H1 (cell line): ENCODE data around the gene CNRIP1. TPM values are rescaled to one million over a fixed set of nuclear protein-coding genes. Genes with fewer than 3 reads are reported as not detected.
A peak's percentile ranks its signal among the peaks of the same experiment; 100 is the strongest.

ENCODE experiments used
- CTCF ChIA-PET: fragments of 300-600 bp; sonication (Branson Sonifier 250); formaldehyde crosslinking; loops from one replicate; lab custom pipeline; 2021; ENCODE audit not compliant: partially characterized antibody; lab: Charles Lee
- POLR2A ChIA-PET: fragments of 300-600 bp; sonication (Branson Sonifier 250); formaldehyde crosslinking; loops from one replicate; lab custom pipeline; 2021; ENCODE audit warnings: inconsistent platforms; ENCODE audit not compliant: partially characterized antibody; lab: Charles Lee
- DNase-seq, 2 experiments: peaks; one replicate each; pipeline versions ENCODE4 v3.0.0 to v3.0.0-alpha.2; 2010 to 2022; ENCODE audit warnings: low spot score in 2 of 2, low read depth in 1 of 2, mixed read lengths in 1 of 2
- FAIRE-seq: peaks from 2 replicates; lab custom pipeline; 2011; peaks lifted over from hg19 to GRCh38; lab: Jason Lieb, UNC
- H2AFZ ChIP-seq: 2 replicates; pipeline ENCODE4 v1.8.1; 2012; ENCODE audit warnings: low read length, inconsistent platforms
- H2AK5ac ChIP-seq: 2 replicates; pipeline ENCODE4 v1.6.1; 2013; ENCODE audit warnings: low read depth, low read length
- H2BK120ac ChIP-seq: replicated peaks from 2 replicates; pipeline ENCODE3; 2013; ENCODE audit warnings: low read depth, low read length, inconsistent platforms
- H2BK12ac ChIP-seq: 2 replicates; pipeline ENCODE4 v1.6.1; 2013; ENCODE audit warnings: low read depth, low read length
- H2BK15ac ChIP-seq: 2 replicates; pipeline ENCODE4 v1.6.1; 2013; ENCODE audit warnings: low read length
- H2BK20ac ChIP-seq: 2 replicates; pipeline ENCODE4 v1.6.1; 2013; ENCODE audit warnings: low read length
- H2BK5ac ChIP-seq: 2 replicates; pipeline ENCODE4 v1.6.1; 2013; ENCODE audit warnings: low read depth, low read length
- H3K14ac ChIP-seq: 2 replicates; pipeline ENCODE4 v1.6.1; 2013; ENCODE audit warnings: inconsistent platforms; ENCODE audit not compliant: insufficient read length
- H3K18ac ChIP-seq: 2 replicates; pipeline ENCODE4 v1.6.1; 2013; ENCODE audit warnings: low read length; ENCODE audit errors: extremely low read depth
- H3K23ac ChIP-seq: 2 replicates; pipeline ENCODE4 v1.6.1; 2013; ENCODE audit warnings: inconsistent platforms; ENCODE audit not compliant: insufficient read length
- H3K23me2 ChIP-seq: 2 replicates; pipeline ENCODE4 v1.6.1; 2013; ENCODE audit warnings: low read depth, low read length
- H3K27ac ChIP-seq: 2 replicates; pipeline ENCODE4 v1.6.1; 2011; ENCODE audit warnings: low read depth, low read length, inconsistent platforms
- H3K27me3 ChIP-seq, 4 experiments: replicated peaks in 1 of 4; 1 replicate in 1 of 4; 2 replicates in 3 of 4; pipeline versions ENCODE4 v1.6.1 to v1.8.1; 2011 to 2013; ENCODE audit warnings: low read length in 3 of 4, mild to moderate bottlenecking in 3 of 4, inconsistent platforms in 2 of 4, mixed read lengths in 2 of 4, moderate library complexity in 1 of 4; ENCODE audit not compliant: control insufficient read depth in 3 of 4, insufficient read depth in 3 of 4; ENCODE audit errors: extremely low read depth in 1 of 4
- H3K36me3 ChIP-seq, 4 experiments: 2 replicates each; pipeline versions ENCODE4 v1.6.1 to v1.8.1; 2011 to 2013; ENCODE audit warnings: mild to moderate bottlenecking in 4 of 4, low read length in 3 of 4, moderate library complexity in 2 of 4, control low read depth in 1 of 4, inconsistent platforms in 1 of 4; ENCODE audit not compliant: insufficient read depth in 4 of 4, control insufficient read depth in 2 of 4
- H3K4ac ChIP-seq: replicated peaks from 2 replicates; pipeline ENCODE3; 2013; ENCODE audit warnings: low read length, low read depth, mixed read lengths, inconsistent platforms; ENCODE audit not compliant: insufficient read length
- H3K4me1 ChIP-seq, 4 experiments: replicated peaks in 1 of 4; 1 replicate in 1 of 4; 2 replicates in 3 of 4; pipeline versions ENCODE4 v1.6.1 to v1.8.1; 2011 to 2013; ENCODE audit warnings: low read length in 3 of 4, inconsistent platforms in 2 of 4, mixed read lengths in 1 of 4; ENCODE audit not compliant: insufficient read depth in 4 of 4, control insufficient read depth in 3 of 4
- H3K4me2 ChIP-seq, 2 experiments: 2 replicates each; pipeline versions ENCODE4 v1.6.1 to v1.8.1; 2011 to 2013; ENCODE audit warnings: low read depth in 2 of 2, low read length in 2 of 2, control low read depth in 1 of 2, inconsistent platforms in 1 of 2, mild to moderate bottlenecking in 1 of 2; ENCODE audit not compliant: insufficient read depth in 1 of 2
- H3K4me3 ChIP-seq, 4 experiments: fragments of 200-600, 300-600 bp in 1 of 4; sonication (generic), shearing (Covaris generic), sonication (Bioruptor Twin) in 1 of 4; 2 replicates each; pipeline versions ENCODE4 v1.5.1 to v1.8.1; 2011 to 2016; ENCODE audit warnings: low read length in 4 of 4, low read depth in 3 of 4, control low read depth in 2 of 4, inconsistent platforms in 2 of 4, mild to moderate bottlenecking in 2 of 4, mixed read lengths in 1 of 4, moderate library complexity in 1 of 4; ENCODE audit not compliant: insufficient read depth in 2 of 4; ENCODE audit errors: extremely low read depth in 1 of 4
- H3K56ac ChIP-seq: replicated peaks from 2 replicates; pipeline ENCODE3; 2013; ENCODE audit warnings: low read depth, mild to moderate bottlenecking, mixed read lengths, low read length, inconsistent platforms; ENCODE audit not compliant: insufficient read length
- H3K79me1 ChIP-seq: 2 replicates; pipeline ENCODE4 v1.6.1; 2013; ENCODE audit warnings: low read depth, low read length, control low read depth
- H3K79me2 ChIP-seq, 2 experiments: 2 replicates each; pipeline versions ENCODE4 v1.6.1 to v1.8.1; 2012 to 2013; ENCODE audit warnings: low read length in 2 of 2, mild to moderate bottlenecking in 2 of 2, inconsistent platforms in 1 of 2; ENCODE audit not compliant: insufficient read depth in 2 of 2, control insufficient read depth in 1 of 2
- H3K9ac ChIP-seq, 4 experiments: replicated peaks in 1 of 4; 1 replicate in 1 of 4; 2 replicates in 3 of 4; pipeline versions ENCODE4 v1.6.1 to v1.8.1; 2011 to 2013; ENCODE audit warnings: low read depth in 3 of 4, low read length in 3 of 4, control low read depth in 2 of 4, mild to moderate bottlenecking in 2 of 4, moderate library complexity in 2 of 4, inconsistent platforms in 1 of 4; ENCODE audit errors: extremely low read depth in 1 of 4
- H3K9me3 ChIP-seq, 2 experiments: 2 replicates each; pipeline versions ENCODE4 v1.6.1 to v1.8.1; 2012 to 2013; ENCODE audit warnings: mild to moderate bottlenecking in 2 of 2, moderate library complexity in 2 of 2, control low read depth in 1 of 2, inconsistent platforms in 1 of 2, low read depth in 1 of 2, low read length in 1 of 2, mixed read lengths in 1 of 2; ENCODE audit not compliant: insufficient read depth in 2 of 2
- H4K20me1 ChIP-seq, 2 experiments: replicated peaks in 1 of 2; 2 replicates each; pipeline versions ENCODE3 to v1.8.1; 2011 to 2013; ENCODE audit warnings: inconsistent platforms in 2 of 2, low read length in 2 of 2, mild to moderate bottlenecking in 1 of 2; ENCODE audit not compliant: insufficient read depth in 2 of 2, control insufficient read depth in 1 of 2
- H4K5ac ChIP-seq: 2 replicates; pipeline ENCODE4 v1.6.1; 2013; ENCODE audit warnings: low read length, low read depth, mixed read lengths, inconsistent platforms; ENCODE audit not compliant: insufficient read length
- H4K8ac ChIP-seq: 2 replicates; pipeline ENCODE4 v1.8.0; 2013; ENCODE audit warnings: mild to moderate bottlenecking, moderate library complexity, low read length, inconsistent platforms; ENCODE audit not compliant: insufficient read depth; ENCODE audit errors: extremely low read depth
- H4K91ac ChIP-seq: replicated peaks from 2 replicates; pipeline ENCODE3; 2013; ENCODE audit warnings: low read length, mixed read lengths, inconsistent platforms; ENCODE audit not compliant: insufficient read length
- CBX5 ChIP-seq: fragments of 300-800, 300-1000 bp; sonication (generic); IDR thresholded peaks from 2 replicates; pipeline ENCODE4 v1.7.1; 2016; ENCODE audit warnings: antibody characterized with exemption, low read length, low read depth
- JUN ChIP-seq: IDR thresholded peaks from 2 replicates; pipeline ENCODE4 v1.6.1; 2011; ENCODE audit warnings: low read depth, mild to moderate bottlenecking, improper control_type of control experiment, low read length
- SRF ChIP-seq: IDR thresholded peaks from 2 replicates; pipeline ENCODE4 v1.6.1; 2011; ENCODE audit warnings: mild to moderate bottlenecking, low read depth, low read length, moderate library complexity
- WGBS, 2 experiments: shearing (Covaris generic) in 1 of 2; methylation state at CpG; one replicate each; pipeline versions ENCODE4 v1.1.6 to v1.1.7; 2013 to 2015; ENCODE audit warnings: low lambda C conversion rate in 2 of 2, mixed read lengths in 2 of 2, inconsistent platforms in 1 of 2, low coverage in 1 of 2, missing lambda C conversion rate in 1 of 2; ENCODE audit not compliant: insufficient replicate concordance in 2 of 2, insufficient coverage in 1 of 2, insufficient read length in 1 of 2; ENCODE audit errors: extremely low coverage in 1 of 2, missing lambda C conversion rate in 1 of 2; 5-methylcytosine and 5-hydroxymethylcytosine counted together
- polyA plus RNA-seq, 7 experiments: library from polyadenylated mRNA; depleted of rRNA in 3 of 7; stranded (reverse) in 5 of 7; unstranded in 2 of 7; fragments of >200 nt in 5 of 7; fragments of 200-250 nt in 2 of 7; gene quantifications; 1 replicate in 5 of 7; 2 replicates in 1 of 7; 4 replicates in 1 of 7; pipeline versions ENCODE4 v1.2.1 to v1.2.3, GENCODE V29; 2011 to 2013; ENCODE audit warnings: missing spikeins in 2 of 7, mixed read lengths in 2 of 7
- total RNA-seq: library from RNA; stranded (reverse); fragmentation: NEBNext Ultra II Directional; extraction: Animal tissue kit (Norgen Biotek cat#: 25700); gene quantifications from 2 replicates; pipeline ENCODE4 v1.2.1, GENCODE V29; 2021
- TF ChIP-seq, protein P1 (sequence below), 3 experiments: IDR thresholded peaks; 1 replicate in 2 of 3; 2 replicates in 1 of 3; pipeline versions ENCODE4 v1.5.1 to v1.6.1; 2011; ENCODE audit warnings: low read length in 3 of 3, mild to moderate bottlenecking in 3 of 3, inconsistent platforms in 2 of 3, low read depth in 1 of 3, moderate library complexity in 1 of 3; ENCODE audit not compliant: insufficient read depth in 1 of 3; ENCODE audit errors: control extremely low read depth in 1 of 3

The CNRIP1 gene
- total and polyA plus RNA-seq, 2 of the 8 experiments (the other 6 are each of a cell fraction or from before 2014, with no cell fraction given) = 4.6 to 7.0 TPM

DNA sequence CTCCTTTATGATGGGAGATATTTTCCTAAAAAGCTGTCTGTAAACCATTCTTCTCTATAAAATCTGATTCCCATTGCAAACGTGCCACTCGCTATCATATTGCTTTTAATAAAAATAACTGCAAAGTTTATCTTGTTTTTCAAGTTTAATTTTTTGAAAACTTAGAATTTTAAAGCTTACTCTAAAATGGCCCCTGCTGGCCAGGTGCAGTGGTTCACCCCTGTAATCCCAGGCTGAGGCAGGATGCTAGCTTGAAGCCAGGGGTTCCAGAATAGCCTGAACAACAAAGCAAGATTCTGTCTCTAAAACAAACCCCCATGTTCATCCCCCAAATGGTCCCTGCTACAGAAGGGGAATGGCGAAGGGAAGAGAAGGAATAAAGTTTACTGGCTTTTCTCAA is 25.6 kb downstream of the CNRIP1 start:
- Histone ChIP-seq H3K36me3 (no peaks in the 10 kb centered on the region), H3K9me3 (no peaks in the 10 kb centered on the region), H2BK15ac (no peak overlapping the region), H2BK12ac (no peak overlapping the region), H3K27ac (no peak overlapping the region), H3K4me1 (no peaks in the 10 kb centered on the region), H3K23me2 (no peaks in the 10 kb centered on the region), H2BK20ac (no peak overlapping the region), H3K79me2 (no peaks in the 10 kb centered on the region), H3K9ac (no peak overlapping the region), H4K91ac (no peak overlapping the region), H3K27me3 (no peaks in the 10 kb centered on the region), H3K79me1 (no peaks in the 10 kb centered on the region), H3K4me2 (no peak overlapping the region), H3K18ac (no peak overlapping the region), H2AFZ (no peak overlapping the region), H2BK120ac (no peak overlapping the region), H2BK5ac (no peak overlapping the region), H4K8ac (no peak overlapping the region), H3K23ac (no peak overlapping the region), H3K56ac (no peak overlapping the region), H3K4ac (no peak overlapping the region), H4K5ac (no peak overlapping the region), H3K14ac (no peak overlapping the region), H3K4me3 (no peak overlapping the region), H4K20me1 (no peaks in the 10 kb centered on the region), H2AK5ac (no peak overlapping the region)
- WGBS, 2 experiments = 89% methylated on average over 3 of the region's 3 CpGs; no CpG with 5 or more reads in 1 of the 2 experiments
- CTCF ChIA-PET = interaction anchor here (0.9 to 10.2 kb wide), 15 partner anchors 11 to 172 kb away, joined by 3 to 108 read pairs (median 5); partner anchors contain the start of gene CNRIP1
- TF ChIP-seq JUN (no peak), CBX5 (no peak), SRF (no peak)
- TF ChIP-seq, protein P1, sequence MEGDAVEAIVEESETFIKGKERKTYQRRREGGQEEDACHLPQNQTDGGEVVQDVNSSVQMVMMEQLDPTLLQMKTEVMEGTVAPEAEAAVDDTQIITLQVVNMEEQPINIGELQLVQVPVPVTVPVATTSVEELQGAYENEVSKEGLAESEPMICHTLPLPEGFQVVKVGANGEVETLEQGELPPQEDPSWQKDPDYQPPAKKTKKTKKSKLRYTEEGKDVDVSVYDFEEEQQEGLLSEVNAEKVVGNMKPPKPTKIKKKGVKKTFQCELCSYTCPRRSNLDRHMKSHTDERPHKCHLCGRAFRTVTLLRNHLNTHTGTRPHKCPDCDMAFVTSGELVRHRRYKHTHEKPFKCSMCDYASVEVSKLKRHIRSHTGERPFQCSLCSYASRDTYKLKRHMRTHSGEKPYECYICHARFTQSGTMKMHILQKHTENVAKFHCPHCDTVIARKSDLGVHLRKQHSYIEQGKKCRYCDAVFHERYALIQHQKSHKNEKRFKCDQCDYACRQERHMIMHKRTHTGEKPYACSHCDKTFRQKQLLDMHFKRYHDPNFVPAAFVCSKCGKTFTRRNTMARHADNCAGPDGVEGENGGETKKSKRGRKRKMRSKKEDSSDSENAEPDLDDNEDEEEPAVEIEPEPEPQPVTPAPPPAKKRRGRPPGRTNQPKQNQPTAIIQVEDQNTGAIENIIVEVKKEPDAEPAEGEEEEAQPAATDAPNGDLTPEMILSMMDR (IDR thresholded peaks at IDR 0.05; ENCODE audit: control extremely low read depth in 1 of 3, insufficient read depth in 1 of 3, low read depth in 1 of 3, low read length in 3 of 3) = peak in 2 of 3 experiments; percentile 11 to 22; a peak in 2 of 4 replicates
- DNase-seq (no peak), FAIRE-seq (no peak)
- POLR2A ChIA-PET = interaction anchor here (0.5 to 0.7 kb wide), 2 partner anchors 40 to 205 kb away, joined by 3 read pairs; no protein-coding TSS in a partner anchor
